Thoracic aorta (tissue), 2 donors: Measurements from ENCODE around the gene RAD23A. TPM values are rescaled to one million over a fixed set of nuclear protein-coding genes. Genes with fewer than 3 reads are reported as not detected.
A peak's percentile ranks its signal among the peaks of the same experiment; 100 is the strongest.

Experiments used
- ATAC-seq: fragments of 150-250 bp; one replicate; pipeline ENCODE4 v1.8.0; 2017; ENCODE audit warnings: low read depth; ENCODE audit not compliant: insufficient number of reproducible peaks, low FRiP score
- DNase-seq: peaks from one replicate; pipeline ENCODE4 v3.0.0-alpha.2; 2020; ENCODE audit warnings: low spot score
- H3K27ac ChIP-seq, 2 donors: fragments of 200-600 bp; sonication (generic); 1 replicate in 1 of 2; 2 replicates in 1 of 2; pipeline ENCODE4 v1.5.1; 2016; ENCODE audit warnings: mild to moderate bottlenecking in 2 of 2, moderate library complexity in 2 of 2
- H3K27me3 ChIP-seq: fragments of 200-600 bp; sonication (generic); replicated peaks from 2 replicates; pipeline ENCODE4 v1.6.0; 2016; ENCODE audit warnings: mild to moderate bottlenecking; ENCODE audit not compliant: insufficient read depth
- H3K36me3 ChIP-seq: fragments of 200-600 bp; sonication (generic); one replicate; pipeline ENCODE4 v1.5.1; 2016
- H3K4me1 ChIP-seq, 2 donors: fragments of 200-600 bp; sonication (generic); 1 replicate in 1 of 2; 2 replicates in 1 of 2; pipeline versions ENCODE4 v1.5.1 to v1.6.0; 2016; ENCODE audit warnings: low read depth in 2 of 2, mild to moderate bottlenecking in 1 of 2; ENCODE audit not compliant: control insufficient read depth in 1 of 2
- H3K4me3 ChIP-seq: fragments of 200-600 bp; sonication (generic); 2 replicates; pipeline ENCODE4 v1.5.1; 2016; ENCODE audit warnings: mild to moderate bottlenecking
- H3K9me3 ChIP-seq: fragments of 200-600 bp; sonication (generic); 2 replicates; pipeline ENCODE4 v1.5.1; 2016
- total RNA-seq, 2 donors: library from RNA; depleted of rRNA; stranded (reverse); fragments of >200 nt; gene quantifications; one replicate each; pipeline versions ENCODE4 v1.1.0 to v1.2.3, GENCODE V29; 2016
- TF ChIP-seq, protein P1 (sequence below): fragments of 200-600 bp; sonication (generic); IDR thresholded peaks from one replicate; pipeline ENCODE4 v1.5.1; 2019; ENCODE audit warnings: antibody characterized with exemption

RAD23A gene
- total RNA-seq, 2 donors from 2014 or later, result 116 to 130 TPM

DNA sequence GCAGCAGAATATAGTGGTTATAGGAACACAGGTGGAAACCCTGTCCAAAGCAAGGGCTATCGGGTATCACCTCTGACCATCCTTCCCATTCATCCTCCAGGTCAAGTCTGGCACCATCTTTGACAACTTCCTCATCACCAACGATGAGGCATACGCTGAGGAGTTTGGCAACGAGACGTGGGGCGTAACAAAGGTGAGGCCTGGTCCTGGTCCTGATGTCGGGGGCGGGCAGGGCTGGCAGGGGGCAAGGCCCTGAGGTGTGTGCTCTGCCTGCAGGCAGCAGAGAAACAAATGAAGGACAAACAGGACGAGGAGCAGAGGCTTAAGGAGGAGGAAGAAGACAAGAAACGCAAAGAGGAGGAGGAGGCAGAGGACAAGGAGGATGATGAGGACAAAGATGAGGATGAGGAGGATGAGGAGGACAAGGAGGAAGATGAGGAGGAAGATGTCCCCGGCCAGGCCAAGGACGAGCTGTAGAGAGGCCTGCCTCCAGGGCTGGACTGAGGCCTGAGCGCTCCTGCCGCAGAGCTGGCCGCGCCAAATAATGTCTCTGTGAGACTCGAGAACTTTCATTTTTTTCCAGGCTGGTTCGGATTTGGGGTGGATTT is 2.1 kb upstream of the RAD23A start:
- ATAC-seq, result no peak

DNA sequence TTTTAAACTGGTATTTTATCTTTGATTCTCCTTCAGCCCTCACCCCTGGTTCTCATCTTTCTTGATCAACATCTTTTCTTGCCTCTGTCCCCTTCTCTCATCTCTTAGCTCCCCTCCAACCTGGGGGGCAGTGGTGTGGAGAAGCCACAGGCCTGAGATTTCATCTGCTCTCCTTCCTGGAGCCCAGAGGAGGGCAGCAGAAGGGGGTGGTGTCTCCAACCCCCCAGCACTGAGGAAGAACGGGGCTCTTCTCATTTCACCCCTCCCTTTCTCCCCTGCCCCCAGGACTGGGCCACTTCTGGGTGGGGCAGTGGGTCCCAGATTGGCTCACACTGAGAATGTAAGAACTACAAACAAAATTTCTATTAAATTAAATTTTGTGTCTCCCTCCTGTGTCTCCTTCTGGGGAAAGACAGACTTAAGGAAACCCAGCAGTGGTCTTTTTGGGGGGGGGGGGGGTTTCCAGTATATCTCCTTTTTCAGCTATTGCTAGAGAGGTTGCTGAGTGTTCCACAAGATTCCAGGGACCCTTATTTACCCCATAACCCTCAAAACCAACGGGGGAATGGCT is 1.5 kb upstream of the RAD23A start:
- TF ChIP-seq, protein P1, sequence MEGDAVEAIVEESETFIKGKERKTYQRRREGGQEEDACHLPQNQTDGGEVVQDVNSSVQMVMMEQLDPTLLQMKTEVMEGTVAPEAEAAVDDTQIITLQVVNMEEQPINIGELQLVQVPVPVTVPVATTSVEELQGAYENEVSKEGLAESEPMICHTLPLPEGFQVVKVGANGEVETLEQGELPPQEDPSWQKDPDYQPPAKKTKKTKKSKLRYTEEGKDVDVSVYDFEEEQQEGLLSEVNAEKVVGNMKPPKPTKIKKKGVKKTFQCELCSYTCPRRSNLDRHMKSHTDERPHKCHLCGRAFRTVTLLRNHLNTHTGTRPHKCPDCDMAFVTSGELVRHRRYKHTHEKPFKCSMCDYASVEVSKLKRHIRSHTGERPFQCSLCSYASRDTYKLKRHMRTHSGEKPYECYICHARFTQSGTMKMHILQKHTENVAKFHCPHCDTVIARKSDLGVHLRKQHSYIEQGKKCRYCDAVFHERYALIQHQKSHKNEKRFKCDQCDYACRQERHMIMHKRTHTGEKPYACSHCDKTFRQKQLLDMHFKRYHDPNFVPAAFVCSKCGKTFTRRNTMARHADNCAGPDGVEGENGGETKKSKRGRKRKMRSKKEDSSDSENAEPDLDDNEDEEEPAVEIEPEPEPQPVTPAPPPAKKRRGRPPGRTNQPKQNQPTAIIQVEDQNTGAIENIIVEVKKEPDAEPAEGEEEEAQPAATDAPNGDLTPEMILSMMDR, result no peak
- Histone ChIP-seq H3K9me3 (no peaks in the 10 kb centered on the region), H3K27ac (peak overlapping the region in 1 of 2 donors; percentile 77), H3K4me3 (no peak overlapping the region), H3K4me1 (peaks cover 28 to 35% of the 10 kb centered on the region in 2 donors), H3K36me3 (peaks cover 56% of the 10 kb centered on the region), H3K27me3 (no peaks in the 10 kb centered on the region)
- ATAC-seq, result no peak
- no peak for DNase-seq

More for the DNA sequence above, 2.1 kb upstream of the RAD23A start:
- peaks cover 50% of the 10 kb centered on the region for H3K36me3 ChIP-seq
- no peaks in the 10 kb centered on the region for H3K27me3 ChIP-seq
- no peak for DNase-seq
- no peak overlapping the region for H3K27ac ChIP-seq
- TF ChIP-seq, protein P1, result no peak
- no peak overlapping the region for H3K4me3 ChIP-seq
- H3K9me3 ChIP-seq, result no peaks in the 10 kb centered on the region
- peaks cover 28 to 35% of the 10 kb centered on the region in 2 donors for H3K4me1 ChIP-seq

DNA sequence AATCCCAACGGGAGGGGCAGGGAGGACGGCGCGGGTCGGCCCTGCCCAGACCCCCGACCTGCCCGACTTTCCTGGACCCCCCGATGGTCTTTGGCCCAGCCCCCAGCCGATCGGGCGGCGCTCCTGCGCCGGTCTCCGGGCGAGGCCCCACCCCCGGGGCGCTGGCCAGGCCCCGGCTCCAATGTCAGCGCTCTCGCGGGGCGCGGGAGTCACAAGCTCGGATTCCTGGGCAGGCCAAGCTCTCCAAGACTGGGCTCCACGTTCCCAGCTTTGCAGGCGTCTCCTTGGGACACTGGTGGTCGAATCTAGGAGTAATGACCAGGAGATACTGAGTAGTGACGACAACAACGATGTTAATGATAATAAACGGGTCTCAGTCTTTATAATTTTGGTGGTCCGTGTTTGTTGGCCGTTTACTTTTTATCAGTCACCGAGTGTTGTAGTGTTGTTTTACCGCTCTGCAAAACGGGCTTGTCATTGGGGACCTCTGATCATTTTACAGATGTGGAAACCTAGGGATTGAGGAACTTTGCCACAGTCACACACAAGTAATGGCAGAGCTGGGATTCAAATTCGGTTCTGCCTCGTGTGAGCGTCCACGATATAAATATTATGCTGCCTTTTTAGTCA is 545 bp downstream of the RAD23A start:
- no peak for DNase-seq
- peaks cover 60% of the 10 kb centered on the region for H3K36me3 ChIP-seq

DNA sequence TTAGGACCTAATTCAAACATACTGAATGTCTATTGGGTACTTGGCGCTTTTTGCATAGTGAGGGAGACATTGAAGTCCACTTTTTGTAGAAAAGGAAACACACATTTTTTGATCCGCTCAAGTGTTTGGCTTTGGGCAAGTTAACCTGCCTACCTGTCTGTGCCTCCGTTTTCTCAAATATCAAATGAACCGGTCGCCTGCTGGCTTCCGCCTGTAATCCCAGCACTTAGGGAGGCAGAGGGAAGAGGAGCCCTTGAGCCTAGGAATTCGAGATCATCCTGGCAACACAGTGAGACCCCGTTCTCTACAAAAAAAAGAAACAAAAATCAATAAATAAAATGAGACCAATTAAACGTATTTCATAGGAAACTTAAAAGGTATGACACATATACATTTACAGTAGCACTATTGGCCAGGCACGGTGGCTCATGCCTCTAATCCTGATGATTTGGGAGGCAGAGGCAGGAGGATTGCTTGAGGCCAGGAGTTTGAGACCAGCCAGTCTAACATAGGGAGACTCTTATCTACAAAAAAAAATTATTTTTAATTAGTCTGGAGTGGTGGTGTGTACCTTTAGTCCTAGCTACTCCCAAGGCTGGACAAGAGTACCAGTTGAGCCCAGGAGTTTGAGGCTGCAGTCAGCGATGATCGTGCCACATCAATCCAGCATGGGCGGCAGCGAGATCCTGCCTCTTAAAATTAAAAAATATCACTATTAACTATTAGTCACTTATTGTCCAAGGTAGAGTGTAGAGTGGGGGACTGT is 1.3 kb downstream of the RAD23A start:
- DNase-seq, result no peak
- Histone ChIP-seq H3K27ac (peak overlapping the region; percentile 77 to 86), H3K27me3 (no peaks in the 10 kb centered on the region), H3K9me3 (no peaks in the 10 kb centered on the region), H3K4me1 (peaks cover 12 to 21% of the 10 kb centered on the region in 2 donors), H3K36me3 (peaks cover 59% of the 10 kb centered on the region), H3K4me3 (peak overlapping the region; percentile 84)
- no peak for ATAC-seq
- TF ChIP-seq, protein P1, result no peak

More for the DNA sequence above, 545 bp downstream of the RAD23A start:
- peaks cover 12 to 16% of the 10 kb centered on the region in 2 donors for H3K4me1 ChIP-seq
- ATAC-seq, result no peak
- TF ChIP-seq, protein P1, result no peak
- H3K4me3 ChIP-seq, result peak overlapping the region; percentile 84
- H3K27ac ChIP-seq, result peak overlapping the region; percentile 77 to 86
- no peaks in the 10 kb centered on the region for H3K27me3 ChIP-seq
- no peaks in the 10 kb centered on the region for H3K9me3 ChIP-seq
